Duodenal mucosa (tissue), 2 donors: ENCODE data around the gene CMIP.
A peak's percentile ranks its signal among the peaks of the same experiment; 100 is the strongest.

Source experiments
- H3K27ac ChIP-seq: one replicate; pipeline ENCODE4 v1.7.0; 2013; ENCODE audit warnings: low read depth, low read length
- H3K27me3 ChIP-seq, 2 donors: one replicate each; pipeline ENCODE4 v1.7.0; 2013; ENCODE audit warnings: low read length in 2 of 2, control low read depth in 1 of 2; ENCODE audit not compliant: insufficient read depth in 2 of 2, control insufficient read depth in 1 of 2
- H3K36me3 ChIP-seq, 2 donors: one replicate each; pipeline ENCODE4 v1.7.0; 2013; ENCODE audit warnings: low read length in 2 of 2, control low read depth in 1 of 2; ENCODE audit not compliant: insufficient read depth in 2 of 2, control insufficient read depth in 1 of 2
- H3K4me1 ChIP-seq, 2 donors: one replicate each; pipeline ENCODE4 v1.7.0; 2013; ENCODE audit warnings: low read length in 2 of 2, control low read depth in 1 of 2; ENCODE audit not compliant: insufficient read depth in 2 of 2, control insufficient read depth in 1 of 2
- H3K4me3 ChIP-seq, 2 donors: one replicate each; pipeline ENCODE4 v1.7.0; 2013; ENCODE audit warnings: low read length in 2 of 2, low read depth in 1 of 2
- H3K9ac ChIP-seq, 2 donors: one replicate each; pipeline ENCODE4 v1.7.0; 2013; ENCODE audit warnings: low read length in 2 of 2, low read depth in 1 of 2
- H3K9me3 ChIP-seq, 2 donors: one replicate each; pipeline ENCODE4 v1.7.0; 2013; ENCODE audit warnings: low read length in 2 of 2, control low read depth in 1 of 2; ENCODE audit not compliant: control insufficient read depth in 1 of 2

CMIP gene

GRCh38 chr16:81640681-81641070 is 196.1 kb downstream of the CMIP start:
- no peaks in the 10 kb centered on the region for H3K9me3 ChIP-seq
- no peak overlapping the region for H3K9ac ChIP-seq
- H3K4me1 ChIP-seq, result peaks cover 6 to 12% of the 10 kb centered on the region in 2 donors
- H3K4me3 ChIP-seq, result no peak overlapping the region
- no peaks in the 10 kb centered on the region for H3K27me3 ChIP-seq
- H3K27ac ChIP-seq, result no peak overlapping the region
- H3K36me3 ChIP-seq, result peaks cover 9 to 26% of the 10 kb centered on the region in 2 donors

GRCh38 chr16:81641395-81642106 is 196.9 kb downstream of the CMIP start:
- Histone ChIP-seq H3K27ac (no peak overlapping the region), H3K27me3 (no peaks in the 10 kb centered on the region), H3K36me3 (peaks cover 9 to 28% of the 10 kb centered on the region in 2 donors), H3K9ac (no peak overlapping the region), H3K9me3 (no peaks in the 10 kb centered on the region), H3K4me1 (peaks cover 3 to 6% of the 10 kb centered on the region in 2 donors), H3K4me3 (no peak overlapping the region)

- Histone ChIP-seq H3K27ac (no peak overlapping the region), H3K9me3 (no peaks in the 10 kb centered on the region), H3K27me3 (no peaks in the 10 kb centered on the region), H3K4me1 (peaks cover 0 to 6% of the 10 kb centered on the region in 2 donors), H3K36me3 (peaks cover 9 to 28% of the 10 kb centered on the region in 2 donors), H3K9ac (no peak overlapping the region), H3K4me3 (no peak overlapping the region)
Observed at GRCh38 chr16:81642107-81642436, 197.5 kb downstream of the CMIP start.

- Histone ChIP-seq H3K4me1 (peaks cover 0 to 6% of the 10 kb centered on the region in 2 donors), H3K27me3 (no peaks in the 10 kb centered on the region), H3K9me3 (no peaks in the 10 kb centered on the region), H3K36me3 (peaks cover 9 to 28% of the 10 kb centered on the region in 2 donors), H3K27ac (no peak overlapping the region), H3K9ac (no peak overlapping the region), H3K4me3 (no peak overlapping the region)
Observed at GRCh38 chr16:81642943-81643342, 198.3 kb downstream of the CMIP start.

- Histone ChIP-seq H3K4me3 (no peak overlapping the region), H3K36me3 (peaks cover 9 to 28% of the 10 kb centered on the region in 2 donors), H3K9ac (no peak overlapping the region), H3K27ac (no peak overlapping the region), H3K4me1 (peaks cover 7 to 14% of the 10 kb centered on the region in 2 donors), H3K9me3 (no peaks in the 10 kb centered on the region), H3K27me3 (no peaks in the 10 kb centered on the region)
Observed at GRCh38 chr16:81645266-81645694, 200.7 kb downstream of the CMIP start.

- Histone ChIP-seq H3K27ac (no peak overlapping the region), H3K36me3 (peaks cover 9 to 28% of the 10 kb centered on the region in 2 donors), H3K27me3 (no peaks in the 10 kb centered on the region), H3K4me3 (no peak overlapping the region), H3K4me1 (peaks cover 7 to 14% of the 10 kb centered on the region in 2 donors), H3K9ac (no peak overlapping the region), H3K9me3 (no peaks in the 10 kb centered on the region)
Observed at GRCh38 chr16:81645925-81646324, 201.3 kb downstream of the CMIP start.

- H3K9me3 ChIP-seq, result no peaks in the 10 kb centered on the region
- peaks cover 10 to 14% of the 10 kb centered on the region in 2 donors for H3K4me1 ChIP-seq
- H3K36me3 ChIP-seq, result peaks cover 7 to 27% of the 10 kb centered on the region in 2 donors
- no peak overlapping the region for H3K4me3 ChIP-seq
- no peak overlapping the region for H3K27ac ChIP-seq
- H3K27me3 ChIP-seq, result no peaks in the 10 kb centered on the region
- H3K9ac ChIP-seq, result no peak overlapping the region
Observed at GRCh38 chr16:81646561-81646960, 202.0 kb downstream of the CMIP start.

GRCh38 chr16:81647527-81647926 is 202.9 kb downstream of the CMIP start:
- H3K4me3 ChIP-seq, result no peak overlapping the region
- peaks cover under 1 to 29% of the 10 kb centered on the region in 2 donors for H3K36me3 ChIP-seq
- no peak overlapping the region for H3K9ac ChIP-seq
- peaks cover 10 to 14% of the 10 kb centered on the region in 2 donors for H3K4me1 ChIP-seq
- H3K27me3 ChIP-seq, result no peaks in the 10 kb centered on the region
- no peaks in the 10 kb centered on the region for H3K9me3 ChIP-seq
- H3K27ac ChIP-seq, result no peak overlapping the region

- peaks cover 10 to 17% of the 10 kb centered on the region in 2 donors for H3K4me1 ChIP-seq
- H3K4me3 ChIP-seq, result no peak overlapping the region
- H3K9me3 ChIP-seq, result no peaks in the 10 kb centered on the region
- H3K27me3 ChIP-seq, result no peaks in the 10 kb centered on the region
- no peak overlapping the region for H3K9ac ChIP-seq
- H3K27ac ChIP-seq, result peak overlapping the region; percentile 45
- H3K36me3 ChIP-seq, result peaks cover 8 to 40% of the 10 kb centered on the region in 2 donors
Observed at GRCh38 chr16:81649561-81650184, 205.1 kb downstream of the CMIP start.

- H3K27ac ChIP-seq, result peak overlapping the region; percentile 54
- no peak overlapping the region for H3K4me3 ChIP-seq
- H3K4me1 ChIP-seq, result peaks cover 10 to 19% of the 10 kb centered on the region in 2 donors
Observed at GRCh38 chr16:81650281-81650680, 205.7 kb downstream of the CMIP start.

More at GRCh38 chr16:81650281-81650680, 205.7 kb downstream of the CMIP start:
- Histone ChIP-seq H3K27me3 (no peaks in the 10 kb centered on the region), H3K36me3 (peaks cover 8 to 42% of the 10 kb centered on the region in 2 donors), H3K9me3 (no peaks in the 10 kb centered on the region), H3K9ac (no peak overlapping the region)
